GM19193 (cell line): Measurements from ENCODE around the gene CELF2.

ENCODE experiments used
- POLR2A ChIP-seq: IDR thresholded peaks from 4 replicates; pipeline ENCODE4 v1.6.1; 2011; ENCODE audit not compliant: insufficient read depth, insufficient read length; ENCODE audit errors: extremely low read depth

Gene CELF2

GRCh38 chr10:11013836-11014235 is 3.8 kb upstream of the CELF2 start:
- TF ChIP-seq POLR2A, result no peak

GRCh38 chr10:11014671-11015445 is 2.8 kb upstream of the CELF2 start:
- no peak for TF ChIP-seq POLR2A

GRCh38 chr10:11015446-11015934 is 2.2 kb upstream of the CELF2 start:
- no peak for TF ChIP-seq POLR2A

- no peak for TF ChIP-seq POLR2A
Observed at GRCh38 chr10:11017000-11017569, 587 bp upstream of the CELF2 start.

- no peak for TF ChIP-seq POLR2A
Observed at GRCh38 chr10:11018432-11018841, 765 bp downstream of the CELF2 start.

- TF ChIP-seq POLR2A, result no peak
Observed at GRCh38 chr10:11018855-11019631, 1.4 kb downstream of the CELF2 start.

GRCh38 chr10:11019724-11020547 is 2.3 kb downstream of the CELF2 start:
- no peak for TF ChIP-seq POLR2A

GRCh38 chr10:11020548-11020942 is 2.9 kb downstream of the CELF2 start:
- TF ChIP-seq POLR2A, result no peak

- no peak for TF ChIP-seq POLR2A
Observed at GRCh38 chr10:11022213-11022612, 4.5 kb downstream of the CELF2 start.

GRCh38 chr10:11023009-11023953 is 5.6 kb downstream of the CELF2 start:
- no peak for TF ChIP-seq POLR2A

- TF ChIP-seq POLR2A, result no peak
Observed at GRCh38 chr10:11024596-11024995, 6.9 kb downstream of the CELF2 start.

GRCh38 chr10:11025978-11026377 is 8.3 kb downstream of the CELF2 start:
- no peak for TF ChIP-seq POLR2A

- no peak for TF ChIP-seq POLR2A
Observed at GRCh38 chr10:11026773-11027172, 9.1 kb downstream of the CELF2 start.

- TF ChIP-seq POLR2A, result no peak
Observed at GRCh38 chr10:11034762-11035161, 17.1 kb downstream of the CELF2 start.
